HG02571 (cell line): ENCODE measurements around the gene ZDHHC3.

Experiments used
- ATAC-seq: cut with Tn5 transposase; IDR thresholded peaks from one replicate; pipeline ENCODE4 v1.9.1; 2021; ENCODE audit warnings: mild to moderate bottlenecking, moderate library complexity; ENCODE audit not compliant: unreplicated experiment

The ZDHHC3 gene

GRCh38 chr3:44930911-44931310 lies 45.1 kb downstream of the ZDHHC3 start:
- ATAC-seq, result no peak

- no peak for ATAC-seq
These were observed 46.2 kb downstream of the ZDHHC3 start for GRCh38 chr3:44929782-44930181.

GRCh38 chr3:44927371-44927770 lies 48.6 kb downstream of the ZDHHC3 start:
- ATAC-seq, result no peak

- ATAC-seq, result no peak
These were observed 49.1 kb downstream of the ZDHHC3 start for GRCh38 chr3:44926921-44927320.

- no peak for ATAC-seq
These were observed 49.8 kb downstream of the ZDHHC3 start for GRCh38 chr3:44926172-44926571.

GRCh38 chr3:44924457-44925084 lies 51.4 kb downstream of the ZDHHC3 start:
- ATAC-seq, result no peak

- no peak for ATAC-seq
These were observed 52.1 kb downstream of the ZDHHC3 start for GRCh38 chr3:44923632-44924456.

GRCh38 chr3:44920081-44920480 lies 55.9 kb downstream of the ZDHHC3 start:
- no peak for ATAC-seq

- ATAC-seq, result no peak
These were observed 57.4 kb downstream of the ZDHHC3 start for GRCh38 chr3:44918581-44918980.

- no peak for ATAC-seq
These were observed 57.9 kb downstream of the ZDHHC3 start for GRCh38 chr3:44918087-44918486.

GRCh38 chr3:44915702-44916438 lies 60.1 kb downstream of the ZDHHC3 start:
- no peak for ATAC-seq

- ATAC-seq, result no peak
These were observed 61.0 kb downstream of the ZDHHC3 start for GRCh38 chr3:44914936-44915335.

- ATAC-seq, result no peak
These were observed 62.0 kb downstream of the ZDHHC3 start for GRCh38 chr3:44913868-44914468.

- no peak for ATAC-seq
These were observed 65.3 kb downstream of the ZDHHC3 start for GRCh38 chr3:44910693-44911092.

GRCh38 chr3:44909063-44909462 lies 66.9 kb downstream of the ZDHHC3 start:
- no peak for ATAC-seq

- ATAC-seq, result no peak
These were observed 68.4 kb downstream of the ZDHHC3 start for GRCh38 chr3:44907612-44908011.

- ATAC-seq, result no peak
These were observed 69.0 kb downstream of the ZDHHC3 start for GRCh38 chr3:44906997-44907396.

GRCh38 chr3:44905446-44906157 lies 70.4 kb downstream of the ZDHHC3 start:
- no peak for ATAC-seq

- no peak for ATAC-seq
These were observed 72.2 kb downstream of the ZDHHC3 start for GRCh38 chr3:44903751-44904150.

- ATAC-seq, result no peak
These were observed 72.7 kb downstream of the ZDHHC3 start for GRCh38 chr3:44903314-44903713.

GRCh38 chr3:44902628-44903027 lies 73.3 kb downstream of the ZDHHC3 start:
- no peak for ATAC-seq
